Measurements from ENCODE around the gene MOV10L1. TPM values are rescaled to one million over a fixed set of nuclear protein-coding genes. Genes with fewer than 3 reads are reported as not detected.

MOV10L1 gene
- total and polyA plus RNA-seq, 4 donors: 0.27 to 11.9 (median 0.43) TPM

- H3K36me3 ChIP-seq (ENCODE audit: control insufficient read depth in 4 of 4, insufficient read depth in 4 of 4, low read length in 4 of 4): no peaks in the 10 kb centered on the region
- no peak overlapping the region for H3K4me3 ChIP-seq
- DNase-seq: no peak
- H3K9me3 ChIP-seq (ENCODE audit: control insufficient read depth in 4 of 4, insufficient read depth in 3 of 4, low read length in 3 of 4): no peaks in the 10 kb centered on the region
- no peak overlapping the region for H3K27ac ChIP-seq (ENCODE audit: low read depth in 1 of 2, low read length in 1 of 2)
- H3K27me3 ChIP-seq (ENCODE audit: control insufficient read depth in 3 of 3, insufficient read depth in 3 of 3, low read length in 2 of 3): no peaks in the 10 kb centered on the region
- ATAC-seq (ENCODE audit: insufficient read depth, low FRiP score): no peak
- H3K9ac ChIP-seq (ENCODE audit: insufficient read depth in 1 of 2, low read length in 2 of 2): no peak overlapping the region
- 84 to 97% methylated on average over 14 of the region's 14 CpGs for WGBS, 2 donors
- no peaks in the 10 kb centered on the region for H3K4me1 ChIP-seq (ENCODE audit: control insufficient read depth in 5 of 5, insufficient read depth in 5 of 5, low read length in 5 of 5)
- no peak for TF ChIP-seq CTCF (IDR thresholded peaks at IDR 0.05; ENCODE audit: control extremely low read depth, extremely low read depth)
Observed at GRCh38 chr22:50071432-50072166, 18.2 kb upstream of the MOV10L1 start.

- Histone ChIP-seq H3K27ac (ENCODE audit: low read depth in 1 of 2, low read length in 1 of 2) (no peak overlapping the region), H3K9me3 (ENCODE audit: control insufficient read depth in 4 of 4, insufficient read depth in 3 of 4, low read length in 3 of 4) (no peaks in the 10 kb centered on the region), H3K4me1 (ENCODE audit: control insufficient read depth in 5 of 5, insufficient read depth in 5 of 5, low read length in 5 of 5) (no peaks in the 10 kb centered on the region), H3K27me3 (ENCODE audit: control insufficient read depth in 3 of 3, insufficient read depth in 3 of 3, low read length in 2 of 3) (no peaks in the 10 kb centered on the region), H3K9ac (ENCODE audit: insufficient read depth in 1 of 2, low read length in 2 of 2) (no peak overlapping the region), H3K4me3 (no peak overlapping the region), H3K36me3 (ENCODE audit: control insufficient read depth in 4 of 4, insufficient read depth in 4 of 4, low read length in 4 of 4) (no peaks in the 10 kb centered on the region)
- 92 to 96% methylated on average over 9 of the region's 9 CpGs for WGBS, 2 donors
- ATAC-seq (ENCODE audit: insufficient read depth, low FRiP score): no peak
- DNase-seq: no peak
- no peak for TF ChIP-seq CTCF (IDR thresholded peaks at IDR 0.05; ENCODE audit: control extremely low read depth, extremely low read depth)
Observed at GRCh38 chr22:50072167-50072555, 17.6 kb upstream of the MOV10L1 start.

- no peak for ATAC-seq (ENCODE audit: insufficient read depth, low FRiP score)
- no peaks in the 10 kb centered on the region for H3K27me3 ChIP-seq (ENCODE audit: control insufficient read depth in 3 of 3, insufficient read depth in 3 of 3, low read length in 2 of 3)
Observed at GRCh38 chr22:50072714-50073538, 16.9 kb upstream of the MOV10L1 start.

More at GRCh38 chr22:50072714-50073538, 16.9 kb upstream of the MOV10L1 start:
- H3K36me3 ChIP-seq (ENCODE audit: control insufficient read depth in 4 of 4, insufficient read depth in 4 of 4, low read length in 4 of 4): no peaks in the 10 kb centered on the region
- no peaks in the 10 kb centered on the region for H3K9me3 ChIP-seq (ENCODE audit: control insufficient read depth in 4 of 4, insufficient read depth in 3 of 4, low read length in 3 of 4)
- 91 to 96% methylated on average over 28 of the region's 28 CpGs for WGBS, 2 donors
- H3K9ac ChIP-seq (ENCODE audit: insufficient read depth in 1 of 2, low read length in 2 of 2): no peak overlapping the region
- no peak overlapping the region for H3K4me3 ChIP-seq
- no peak overlapping the region for H3K27ac ChIP-seq (ENCODE audit: low read depth in 1 of 2, low read length in 1 of 2)
- no peak for TF ChIP-seq CTCF (IDR thresholded peaks at IDR 0.05; ENCODE audit: control extremely low read depth, extremely low read depth)
- H3K4me1 ChIP-seq (ENCODE audit: control insufficient read depth in 5 of 5, insufficient read depth in 5 of 5, low read length in 5 of 5): peaks cover 0 to 5% (median 0%) of the 10 kb centered on the region in 5 donors
- DNase-seq: no peak
